ENCODE measurements around the gene EFCC1.

Gene EFCC1

DNA sequence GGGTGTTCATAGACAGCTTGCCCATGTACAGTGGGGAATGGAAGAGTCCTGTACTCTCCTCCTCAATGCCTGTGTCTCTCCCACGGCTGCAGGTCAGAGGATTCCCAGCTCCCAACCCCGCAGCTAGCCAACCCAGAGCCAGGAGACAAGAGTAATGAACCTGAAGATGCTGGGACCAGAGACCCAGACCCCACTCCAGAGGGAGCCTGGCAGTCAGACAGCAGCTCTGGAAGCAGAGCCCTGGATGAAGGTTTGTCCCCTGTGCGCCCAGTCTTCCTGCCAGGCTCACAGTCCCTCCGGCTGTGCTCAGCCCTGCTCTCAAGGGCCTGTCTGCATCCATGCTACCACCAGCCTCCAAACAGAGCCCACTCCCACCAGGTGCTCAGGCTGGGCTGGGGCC, 29.5 kb downstream of the EFCC1 start:
- TF ChIP-seq, protein P1, sequence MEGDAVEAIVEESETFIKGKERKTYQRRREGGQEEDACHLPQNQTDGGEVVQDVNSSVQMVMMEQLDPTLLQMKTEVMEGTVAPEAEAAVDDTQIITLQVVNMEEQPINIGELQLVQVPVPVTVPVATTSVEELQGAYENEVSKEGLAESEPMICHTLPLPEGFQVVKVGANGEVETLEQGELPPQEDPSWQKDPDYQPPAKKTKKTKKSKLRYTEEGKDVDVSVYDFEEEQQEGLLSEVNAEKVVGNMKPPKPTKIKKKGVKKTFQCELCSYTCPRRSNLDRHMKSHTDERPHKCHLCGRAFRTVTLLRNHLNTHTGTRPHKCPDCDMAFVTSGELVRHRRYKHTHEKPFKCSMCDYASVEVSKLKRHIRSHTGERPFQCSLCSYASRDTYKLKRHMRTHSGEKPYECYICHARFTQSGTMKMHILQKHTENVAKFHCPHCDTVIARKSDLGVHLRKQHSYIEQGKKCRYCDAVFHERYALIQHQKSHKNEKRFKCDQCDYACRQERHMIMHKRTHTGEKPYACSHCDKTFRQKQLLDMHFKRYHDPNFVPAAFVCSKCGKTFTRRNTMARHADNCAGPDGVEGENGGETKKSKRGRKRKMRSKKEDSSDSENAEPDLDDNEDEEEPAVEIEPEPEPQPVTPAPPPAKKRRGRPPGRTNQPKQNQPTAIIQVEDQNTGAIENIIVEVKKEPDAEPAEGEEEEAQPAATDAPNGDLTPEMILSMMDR (IDR thresholded peaks at IDR 0.05): no peak
- H3K27me3 ChIP-seq: peaks cover 22% of the 10 kb centered on the region
- H3K27ac ChIP-seq: no peak overlapping the region
- no peaks in the 10 kb centered on the region for H3K36me3 ChIP-seq
- peaks cover 9 to 13% of the 10 kb centered on the region in 2 experiments for H3K4me1 ChIP-seq (ENCODE audit: control insufficient read depth in 1 of 2, insufficient read depth in 1 of 2, low read depth in 1 of 2, low read length in 1 of 2)
- H3K9me3 ChIP-seq: no peaks in the 10 kb centered on the region
- H3K4me3 ChIP-seq (ENCODE audit: low read depth in 1 of 2, low read length in 1 of 2): no peak overlapping the region

DNA sequence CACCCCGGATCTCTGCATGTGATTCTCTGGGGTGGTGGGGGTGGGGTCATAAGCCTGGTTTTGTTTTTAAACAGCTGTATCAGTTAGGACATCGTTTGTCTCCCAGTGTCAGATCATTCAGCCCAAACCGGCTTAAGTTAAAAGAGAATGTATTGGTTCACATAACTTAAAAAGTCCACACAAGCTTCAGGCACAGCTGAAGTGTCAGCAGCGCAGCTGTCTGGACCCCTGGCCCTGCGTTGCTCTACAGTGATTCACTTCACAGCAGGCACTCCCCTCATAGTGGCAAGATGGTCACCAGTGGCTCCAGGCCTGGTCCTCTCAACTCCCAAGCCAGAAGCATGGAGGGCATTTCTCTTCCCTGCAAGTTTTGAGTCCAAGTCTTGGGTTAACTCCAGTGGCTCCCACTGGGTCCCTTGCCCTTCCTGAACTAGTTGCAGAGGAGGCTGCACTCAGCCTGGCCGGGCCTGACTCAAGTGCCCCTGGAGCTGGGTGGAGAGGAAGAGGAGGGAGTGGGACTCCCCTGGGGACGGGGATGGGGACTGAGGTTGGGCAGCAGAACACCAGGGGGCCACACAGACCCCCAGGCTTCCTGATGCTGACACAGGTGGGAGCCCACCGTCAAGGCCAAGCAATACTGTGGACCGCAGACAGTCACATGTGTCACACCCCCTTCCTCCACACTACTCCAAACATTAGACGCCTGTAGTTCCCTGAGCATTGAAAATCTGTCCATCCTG, 30.5 kb downstream of the EFCC1 start:
- TF ChIP-seq, protein P1 (IDR thresholded peaks at IDR 0.05): no peak
- H3K9me3 ChIP-seq: no peaks in the 10 kb centered on the region
- no peak overlapping the region for H3K27ac ChIP-seq
- H3K4me1 ChIP-seq (ENCODE audit: control insufficient read depth in 1 of 2, insufficient read depth in 1 of 2, low read depth in 1 of 2, low read length in 1 of 2): peaks cover 6 to 10% of the 10 kb centered on the region in 2 experiments
- peaks cover 12% of the 10 kb centered on the region for H3K27me3 ChIP-seq
- H3K36me3 ChIP-seq: no peaks in the 10 kb centered on the region
- no peak overlapping the region for H3K4me3 ChIP-seq (ENCODE audit: low read depth in 1 of 2, low read length in 1 of 2)

DNA sequence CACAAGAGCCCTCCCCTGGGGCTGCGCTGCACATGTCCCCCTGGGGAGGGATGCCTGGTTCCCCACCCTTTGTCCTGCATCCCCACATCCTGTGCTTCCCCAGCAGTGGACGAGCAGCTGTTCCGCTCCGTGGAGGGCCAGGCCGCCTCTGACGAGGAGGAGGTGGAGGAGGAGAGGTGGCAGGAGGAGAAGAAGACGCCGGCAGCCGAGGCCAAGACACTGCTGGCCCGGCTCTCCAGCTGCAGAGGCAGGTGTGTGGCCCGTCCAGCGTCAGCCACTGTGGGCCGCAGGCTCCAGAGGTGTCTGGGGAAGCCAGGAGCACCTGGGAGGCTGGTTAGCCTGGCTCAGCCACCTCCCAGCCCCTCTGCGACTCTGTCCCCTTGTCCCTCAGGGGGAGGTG, 31.6 kb downstream of the EFCC1 start:
- no peak overlapping the region for H3K27ac ChIP-seq
- TF ChIP-seq, protein P1 (IDR thresholded peaks at IDR 0.05): no peak
- H3K36me3 ChIP-seq: no peaks in the 10 kb centered on the region
- no peaks in the 10 kb centered on the region for H3K4me1 ChIP-seq (ENCODE audit: control insufficient read depth in 1 of 2, insufficient read depth in 1 of 2, low read depth in 1 of 2, low read length in 1 of 2)
- H3K27me3 ChIP-seq: peaks cover 1% of the 10 kb centered on the region
- no peaks in the 10 kb centered on the region for H3K9me3 ChIP-seq
- no peak overlapping the region for H3K4me3 ChIP-seq (ENCODE audit: low read depth in 1 of 2, low read length in 1 of 2)

DNA sequence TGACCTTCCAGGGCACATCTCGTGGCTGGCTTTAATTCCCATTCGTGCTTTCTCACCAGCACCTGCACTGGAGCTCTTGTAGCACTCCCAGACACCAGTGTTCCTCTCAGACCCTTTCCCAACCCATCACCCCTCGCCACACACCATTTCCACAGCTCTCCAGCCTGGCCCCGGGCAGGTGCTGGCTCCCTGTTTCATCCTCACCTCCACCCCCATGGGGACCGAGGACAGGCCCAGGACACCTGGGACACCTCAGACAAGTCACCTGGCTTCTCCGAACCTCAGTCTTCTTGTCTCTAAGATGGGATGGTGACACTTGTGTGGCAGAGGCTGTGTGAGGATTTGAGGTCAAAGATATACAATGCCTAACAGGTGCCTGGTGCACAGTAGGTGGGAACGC, 32.0 kb downstream of the EFCC1 start:
- Histone ChIP-seq H3K27ac (no peak overlapping the region), H3K4me3 (ENCODE audit: low read depth in 1 of 2, low read length in 1 of 2) (no peak overlapping the region), H3K36me3 (no peaks in the 10 kb centered on the region), H3K27me3 (no peaks in the 10 kb centered on the region), H3K4me1 (ENCODE audit: control insufficient read depth in 1 of 2, insufficient read depth in 1 of 2, low read depth in 1 of 2, low read length in 1 of 2) (no peaks in the 10 kb centered on the region), H3K9me3 (no peaks in the 10 kb centered on the region)
- TF ChIP-seq, protein P1 (IDR thresholded peaks at IDR 0.05): no peak

DNA sequence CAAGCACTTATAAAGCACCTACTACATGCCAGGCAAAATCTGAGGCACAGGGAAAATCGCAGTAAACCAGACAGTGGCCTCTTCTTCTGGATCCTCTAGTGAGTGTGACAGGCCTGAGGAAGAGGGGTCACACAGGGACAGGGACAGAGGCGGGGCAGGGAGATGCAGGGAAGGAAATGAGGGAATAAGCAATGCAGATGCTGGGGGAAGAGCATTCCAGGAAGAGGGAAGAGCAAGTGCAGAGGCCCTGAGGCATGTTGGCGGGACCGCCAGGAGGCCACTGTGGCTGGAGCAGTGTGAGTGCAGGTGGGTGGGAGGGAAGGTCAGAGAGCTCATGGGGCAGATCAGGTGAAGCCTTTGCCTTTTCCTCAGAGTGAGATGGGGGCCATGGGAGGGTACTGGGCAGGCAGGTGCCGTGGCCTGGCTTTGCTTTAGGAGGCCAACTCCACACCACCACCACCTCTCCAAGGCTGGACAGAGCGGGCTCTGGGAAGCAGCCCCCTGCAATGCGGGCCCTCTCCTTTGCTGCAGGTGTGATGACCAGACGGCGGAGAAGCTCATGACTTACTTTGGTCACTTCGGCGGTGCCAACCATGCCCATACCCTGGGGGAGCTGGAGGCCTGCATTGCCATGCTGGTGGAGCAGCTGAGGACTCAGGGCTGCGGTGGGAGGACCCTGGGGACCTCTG, 32.7 kb downstream of the EFCC1 start:
- H3K36me3 ChIP-seq: no peaks in the 10 kb centered on the region
- TF ChIP-seq, protein P1 (IDR thresholded peaks at IDR 0.05): no peak
- H3K4me1 ChIP-seq (ENCODE audit: control insufficient read depth in 1 of 2, insufficient read depth in 1 of 2, low read depth in 1 of 2, low read length in 1 of 2): no peaks in the 10 kb centered on the region

More for the DNA sequence above, 32.7 kb downstream of the EFCC1 start:
- Histone ChIP-seq H3K27me3 (no peaks in the 10 kb centered on the region), H3K9me3 (no peaks in the 10 kb centered on the region), H3K4me3 (ENCODE audit: low read depth in 1 of 2, low read length in 1 of 2) (no peak overlapping the region), H3K27ac (no peak overlapping the region)

Data from neutrophil (primary cell).